ENCODE results near the gene CPED1.

The CPED1 gene

GRCh38 chr7:121126801-121127534 lies 138.5 kb downstream of the CPED1 start:
- no peak for TF ChIP-seq CTCF (IDR thresholded peaks at IDR 0.05; ENCODE audit: borderline replicate concordance, insufficient read depth, low read depth, low read length)
- H3K4me3 ChIP-seq (ENCODE audit: low read depth, low read length) = no peak overlapping the region

GRCh38 chr7:121132940-121133339 lies 144.4 kb downstream of the CPED1 start:
- TF ChIP-seq CTCF (IDR thresholded peaks at IDR 0.05; ENCODE audit: borderline replicate concordance, insufficient read depth, low read depth, low read length) = no peak
- no peak overlapping the region for H3K4me3 ChIP-seq (ENCODE audit: low read depth, low read length)

- H3K4me3 ChIP-seq (ENCODE audit: low read depth, low read length) = no peak overlapping the region
- TF ChIP-seq CTCF (IDR thresholded peaks at IDR 0.05; ENCODE audit: borderline replicate concordance, insufficient read depth, low read depth, low read length) = no peak
Measured at GRCh38 chr7:121133444-121133843, 144.9 kb downstream of the CPED1 start.

GRCh38 chr7:121137580-121137979 lies 149.1 kb downstream of the CPED1 start:
- no peak overlapping the region for H3K4me3 ChIP-seq (ENCODE audit: low read depth, low read length)
- no peak for TF ChIP-seq CTCF (IDR thresholded peaks at IDR 0.05; ENCODE audit: borderline replicate concordance, insufficient read depth, low read depth, low read length)

GRCh38 chr7:121138262-121138933 lies 149.9 kb downstream of the CPED1 start:
- TF ChIP-seq CTCF (IDR thresholded peaks at IDR 0.05; ENCODE audit: borderline replicate concordance, insufficient read depth, low read depth, low read length) = no peak
- no peak overlapping the region for H3K4me3 ChIP-seq (ENCODE audit: low read depth, low read length)

GRCh38 chr7:121139427-121139826 lies 150.9 kb downstream of the CPED1 start:
- no peak for TF ChIP-seq CTCF (IDR thresholded peaks at IDR 0.05; ENCODE audit: borderline replicate concordance, insufficient read depth, low read depth, low read length)
- H3K4me3 ChIP-seq (ENCODE audit: low read depth, low read length) = no peak overlapping the region

- no peak for TF ChIP-seq CTCF (IDR thresholded peaks at IDR 0.05; ENCODE audit: borderline replicate concordance, insufficient read depth, low read depth, low read length)
- no peak overlapping the region for H3K4me3 ChIP-seq (ENCODE audit: low read depth, low read length)
Measured at GRCh38 chr7:121140790-121141189, 152.3 kb downstream of the CPED1 start.

Measured in GM12875 (cell line).